ENCODE results near the gene CD79B. TPM values are rescaled to one million over a fixed set of nuclear protein-coding genes. Genes with fewer than 3 reads are reported as not detected.

The CD79B gene
- polyA plus RNA-seq, 1 donor from 2014 or later, result not detected

DNA sequence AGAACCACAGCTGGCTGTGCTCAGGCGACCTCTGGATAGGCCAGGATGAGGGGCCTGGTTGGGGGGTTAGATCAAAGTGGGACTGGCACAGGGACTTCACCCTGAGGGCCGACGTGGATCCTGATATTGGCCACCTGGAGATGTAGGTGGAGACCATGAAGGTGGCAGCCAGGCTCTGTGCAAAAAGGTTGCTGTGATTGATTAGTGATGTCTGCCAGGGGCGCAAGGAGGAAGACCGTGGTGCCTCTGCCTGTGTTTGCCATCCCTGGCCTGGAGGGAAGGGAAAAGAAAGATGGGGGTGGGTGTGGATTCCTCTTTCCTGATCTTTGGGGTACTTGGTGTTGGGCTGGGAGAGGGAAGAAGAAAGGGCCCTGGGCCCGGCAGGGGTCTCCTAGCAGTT lies 41.1 kb upstream of the CD79B start:
- Histone ChIP-seq H3K27me3 (ENCODE audit: insufficient read depth, low read depth, low read length) (no peaks in the 10 kb centered on the region), H2AFZ (ENCODE audit: low read depth, low read length) (no peak overlapping the region), H3K79me2 (replicated peaks; ENCODE audit: insufficient read depth, low read length) (no peaks in the 10 kb centered on the region), H3K4me2 (ENCODE audit: low read length) (no peak overlapping the region), H3K27ac (ENCODE audit: low read length) (no peak overlapping the region), H3F3A (ENCODE audit: insufficient read depth, low read length, poor library complexity, severe bottlenecking) (no peaks in the 10 kb centered on the region), H4K20me1 (ENCODE audit: insufficient read depth) (no peaks in the 10 kb centered on the region), H3K9me2 (ENCODE audit: insufficient read depth, low read length) (no peaks in the 10 kb centered on the region), H3K9ac (ENCODE audit: low read length) (no peak overlapping the region), H3K36me3 (ENCODE audit: insufficient read depth, low read length) (no peaks in the 10 kb centered on the region), H3K4me3 (ENCODE audit: low read length) (no peak overlapping the region), H3K9me3 (ENCODE audit: low read length) (no peaks in the 10 kb centered on the region)
- TF ChIP-seq POLR2AphosphoS5 (IDR thresholded peaks at IDR 0.05), result no peak
- no peak for TF ChIP-seq EZH2 (IDR thresholded peaks at IDR 0.05; ENCODE audit: borderline replicate concordance, insufficient read depth, low read length, poor library complexity, severe bottlenecking)
- TF ChIP-seq SMC3 (conservative IDR thresholded peaks at IDR 0.05; ENCODE audit: poor library complexity), result no peak
- no peak for TF ChIP-seq RAD21 (conservative IDR thresholded peaks at IDR 0.05)
- TF ChIP-seq CTCF (IDR thresholded peaks at IDR 0.05; ENCODE audit: poor library complexity, severe bottlenecking), result no peak
- TF ChIP-seq MXI1 (conservative IDR thresholded peaks at IDR 0.05; ENCODE audit: poor library complexity, severe bottlenecking), result no peak
- TF ChIP-seq, protein P1, sequence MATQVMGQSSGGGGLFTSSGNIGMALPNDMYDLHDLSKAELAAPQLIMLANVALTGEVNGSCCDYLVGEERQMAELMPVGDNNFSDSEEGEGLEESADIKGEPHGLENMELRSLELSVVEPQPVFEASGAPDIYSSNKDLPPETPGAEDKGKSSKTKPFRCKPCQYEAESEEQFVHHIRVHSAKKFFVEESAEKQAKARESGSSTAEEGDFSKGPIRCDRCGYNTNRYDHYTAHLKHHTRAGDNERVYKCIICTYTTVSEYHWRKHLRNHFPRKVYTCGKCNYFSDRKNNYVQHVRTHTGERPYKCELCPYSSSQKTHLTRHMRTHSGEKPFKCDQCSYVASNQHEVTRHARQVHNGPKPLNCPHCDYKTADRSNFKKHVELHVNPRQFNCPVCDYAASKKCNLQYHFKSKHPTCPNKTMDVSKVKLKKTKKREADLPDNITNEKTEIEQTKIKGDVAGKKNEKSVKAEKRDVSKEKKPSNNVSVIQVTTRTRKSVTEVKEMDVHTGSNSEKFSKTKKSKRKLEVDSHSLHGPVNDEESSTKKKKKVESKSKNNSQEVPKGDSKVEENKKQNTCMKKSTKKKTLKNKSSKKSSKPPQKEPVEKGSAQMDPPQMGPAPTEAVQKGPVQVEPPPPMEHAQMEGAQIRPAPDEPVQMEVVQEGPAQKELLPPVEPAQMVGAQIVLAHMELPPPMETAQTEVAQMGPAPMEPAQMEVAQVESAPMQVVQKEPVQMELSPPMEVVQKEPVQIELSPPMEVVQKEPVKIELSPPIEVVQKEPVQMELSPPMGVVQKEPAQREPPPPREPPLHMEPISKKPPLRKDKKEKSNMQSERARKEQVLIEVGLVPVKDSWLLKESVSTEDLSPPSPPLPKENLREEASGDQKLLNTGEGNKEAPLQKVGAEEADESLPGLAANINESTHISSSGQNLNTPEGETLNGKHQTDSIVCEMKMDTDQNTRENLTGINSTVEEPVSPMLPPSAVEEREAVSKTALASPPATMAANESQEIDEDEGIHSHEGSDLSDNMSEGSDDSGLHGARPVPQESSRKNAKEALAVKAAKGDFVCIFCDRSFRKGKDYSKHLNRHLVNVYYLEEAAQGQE (IDR thresholded peaks at IDR 0.05; ENCODE audit: borderline replicate concordance), result no peak
- TF ChIP-seq EP300 (conservative IDR thresholded peaks at IDR 0.05; ENCODE audit: poor library complexity, severe bottlenecking), result no peak
- no peak for TF ChIP-seq TAF1 (IDR thresholded peaks at IDR 0.05; ENCODE audit: low read depth)

GRCh38 chr17:63972796-63973195 lies 40.7 kb upstream of the CD79B start, which contains the start of gene SCN4A:
Gene SCN4A (minus strand): TSS chr17:63972918. CDS start chr17:63972841, 77 bp downstream.
- Histone ChIP-seq H3K9me3 (ENCODE audit: low read length) (no peaks in the 10 kb centered on the region), H3K27me3 (ENCODE audit: insufficient read depth, low read depth, low read length) (no peaks in the 10 kb centered on the region), H3K4me2 (ENCODE audit: low read length) (no peak within 1 kb of the TSS), H2AFZ (ENCODE audit: low read depth, low read length) (no peak within 1 kb of the TSS), H3K4me3 (ENCODE audit: low read length) (no peak within 1 kb of the TSS), H3F3A (ENCODE audit: insufficient read depth, low read length, poor library complexity, severe bottlenecking) (no peaks in the 10 kb centered on the region), H3K79me2 (replicated peaks; ENCODE audit: insufficient read depth, low read length) (no peaks in the 10 kb centered on the region), H3K9me2 (ENCODE audit: insufficient read depth, low read length) (no peaks in the 10 kb centered on the region), H3K36me3 (ENCODE audit: insufficient read depth, low read length) (no peaks in the 10 kb centered on the region), H4K20me1 (ENCODE audit: insufficient read depth) (no peaks in the 10 kb centered on the region), H3K9ac (ENCODE audit: low read length) (no peak within 1 kb of the TSS), H3K27ac (ENCODE audit: low read length) (no peak within 1 kb of the TSS)
- TF ChIP-seq TAF1 (IDR thresholded peaks at IDR 0.05; ENCODE audit: low read depth), result no peak

GRCh38 chr17:63969278-63969677 lies 37.1 kb upstream of the CD79B start:
- no peaks in the 10 kb centered on the region for H3K36me3 ChIP-seq (ENCODE audit: insufficient read depth, low read length)
- no peak overlapping the region for H3K27ac ChIP-seq (ENCODE audit: low read length)
- no peaks in the 10 kb centered on the region for H3K9me2 ChIP-seq (ENCODE audit: insufficient read depth, low read length)
- H3K79me2 ChIP-seq (replicated peaks; ENCODE audit: insufficient read depth, low read length), result no peaks in the 10 kb centered on the region
- no peaks in the 10 kb centered on the region for H4K20me1 ChIP-seq (ENCODE audit: insufficient read depth)
- no peaks in the 10 kb centered on the region for H3F3A ChIP-seq (ENCODE audit: insufficient read depth, low read length, poor library complexity, severe bottlenecking)
- no peaks in the 10 kb centered on the region for H3K27me3 ChIP-seq (ENCODE audit: insufficient read depth, low read depth, low read length)
- no peak overlapping the region for H3K4me3 ChIP-seq (ENCODE audit: low read length)
- no peak overlapping the region for H3K9ac ChIP-seq (ENCODE audit: low read length)
- TF ChIP-seq RAD21 (conservative IDR thresholded peaks at IDR 0.05) (no peak), POLR2AphosphoS5 (IDR thresholded peaks at IDR 0.05) (no peak), CTCF (IDR thresholded peaks at IDR 0.05; ENCODE audit: poor library complexity, severe bottlenecking) (no peak), EP300 (conservative IDR thresholded peaks at IDR 0.05; ENCODE audit: poor library complexity, severe bottlenecking) (no peak), EZH2 (IDR thresholded peaks at IDR 0.05; ENCODE audit: borderline replicate concordance, insufficient read depth, low read length, poor library complexity, severe bottlenecking) (no peak), TAF1 (IDR thresholded peaks at IDR 0.05; ENCODE audit: low read depth) (no peak), MXI1 (conservative IDR thresholded peaks at IDR 0.05; ENCODE audit: poor library complexity, severe bottlenecking) (no peak), SMC3 (conservative IDR thresholded peaks at IDR 0.05; ENCODE audit: poor library complexity) (no peak)
- TF ChIP-seq, protein P1 (IDR thresholded peaks at IDR 0.05; ENCODE audit: borderline replicate concordance), result no peak
- H3K9me3 ChIP-seq (ENCODE audit: low read length), result no peaks in the 10 kb centered on the region
- no peak overlapping the region for H2AFZ ChIP-seq (ENCODE audit: low read depth, low read length)
- H3K4me2 ChIP-seq (ENCODE audit: low read length), result no peak overlapping the region

Measured in neural cell (in vitro differentiated cells).